GM21381 (cell line): ENCODE results near the gene RBM20.

Experiments used
- ATAC-seq: cut with Tn5 transposase; IDR thresholded peaks from one replicate; pipeline ENCODE4 v1.9.1; 2021; ENCODE audit warnings: mild to moderate bottlenecking, moderate library complexity; ENCODE audit not compliant: unreplicated experiment

The RBM20 gene

GRCh38 chr10:110781139-110781538 is 137.0 kb downstream of the RBM20 start:
- ATAC-seq, result no peak

- ATAC-seq, result no peak
These were observed 138.5 kb downstream of the RBM20 start for GRCh38 chr10:110782616-110783015.

DNA sequence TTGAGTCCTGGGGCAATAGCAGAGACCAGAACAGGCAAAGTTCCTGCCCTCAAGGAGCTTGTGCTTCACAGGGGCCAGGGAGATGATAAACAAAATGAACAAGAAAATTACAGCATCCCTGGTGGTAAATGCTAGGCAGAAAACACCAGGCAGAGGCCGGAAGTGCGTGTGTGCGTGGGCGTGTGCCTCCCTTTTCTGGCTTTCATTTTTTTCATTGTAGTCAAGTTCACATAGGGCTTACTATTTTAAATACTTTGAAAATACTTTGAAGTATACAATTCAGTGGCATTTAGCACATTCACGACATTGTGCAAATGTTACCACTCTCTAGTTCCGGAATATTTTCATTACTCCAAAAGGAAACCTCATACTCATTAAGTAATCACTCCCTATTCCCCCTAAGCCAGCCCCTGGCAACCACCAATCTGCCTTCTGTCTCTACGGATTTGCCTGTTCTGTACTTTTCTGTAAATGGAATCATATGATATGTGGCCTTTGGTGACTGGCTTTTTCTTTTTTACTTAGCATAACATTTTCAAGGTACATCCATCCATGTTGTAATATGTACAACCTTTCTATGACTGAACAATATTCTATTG is 139.5 kb downstream of the RBM20 start:
- no peak for ATAC-seq

DNA sequence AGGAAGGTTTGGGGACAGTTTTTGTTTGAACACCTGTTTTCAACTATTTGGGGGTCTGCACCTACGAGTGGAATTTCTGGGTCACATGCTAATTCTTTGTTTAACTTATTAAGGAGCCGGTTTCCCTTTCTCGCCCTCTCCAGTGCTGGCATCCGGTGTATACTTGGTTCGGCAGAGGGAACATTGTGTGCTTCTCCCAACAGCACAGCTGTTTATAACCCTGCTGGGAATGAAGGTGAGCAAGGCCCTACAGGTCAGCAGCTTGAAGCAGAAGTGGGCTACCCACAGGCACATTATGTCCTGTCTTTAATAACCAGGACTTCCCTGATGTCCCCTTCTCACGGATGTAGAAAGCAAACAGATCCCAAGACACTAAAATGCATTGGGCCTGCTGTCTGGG is 140.1 kb downstream of the RBM20 start:
- no peak for ATAC-seq

- no peak for ATAC-seq
These were observed 142.0 kb downstream of the RBM20 start for GRCh38 chr10:110786172-110786571.

DNA sequence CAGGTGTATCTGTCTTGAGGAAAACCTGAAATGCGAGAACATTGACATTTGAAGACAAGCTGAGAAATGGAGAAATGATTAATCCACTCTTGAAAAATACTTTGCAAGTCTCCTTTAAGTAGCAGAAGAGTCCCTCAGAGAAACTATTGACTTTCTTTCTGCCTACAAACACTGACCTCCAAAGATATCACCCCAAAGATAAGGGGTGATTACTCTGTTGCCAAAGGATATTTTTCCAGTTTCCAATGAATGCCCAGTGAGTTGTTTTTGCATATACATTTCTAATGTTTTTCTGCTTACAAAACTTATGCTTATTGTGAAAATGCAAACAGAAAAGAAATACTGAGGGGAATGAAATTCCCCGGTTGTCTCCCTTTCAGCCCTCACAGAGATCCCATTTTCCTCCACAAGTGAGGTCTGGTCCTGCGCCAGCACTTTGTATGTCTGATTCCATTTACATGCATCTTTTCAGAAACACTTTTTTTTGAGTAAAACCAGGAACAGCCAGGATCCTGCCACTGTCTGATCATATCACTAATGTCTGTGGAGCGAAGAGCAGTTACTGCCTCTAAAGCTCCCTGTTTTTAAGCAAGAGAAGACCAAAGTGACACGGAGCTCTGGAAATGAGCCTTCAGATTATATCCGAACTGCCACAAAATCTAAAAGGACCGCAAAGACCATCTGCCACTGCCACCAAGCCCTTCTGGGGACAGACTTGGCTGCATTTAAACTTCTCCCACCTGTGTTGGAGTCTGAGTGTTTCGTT is 144.7 kb downstream of the RBM20 start:
- ATAC-seq, result no peak

DNA sequence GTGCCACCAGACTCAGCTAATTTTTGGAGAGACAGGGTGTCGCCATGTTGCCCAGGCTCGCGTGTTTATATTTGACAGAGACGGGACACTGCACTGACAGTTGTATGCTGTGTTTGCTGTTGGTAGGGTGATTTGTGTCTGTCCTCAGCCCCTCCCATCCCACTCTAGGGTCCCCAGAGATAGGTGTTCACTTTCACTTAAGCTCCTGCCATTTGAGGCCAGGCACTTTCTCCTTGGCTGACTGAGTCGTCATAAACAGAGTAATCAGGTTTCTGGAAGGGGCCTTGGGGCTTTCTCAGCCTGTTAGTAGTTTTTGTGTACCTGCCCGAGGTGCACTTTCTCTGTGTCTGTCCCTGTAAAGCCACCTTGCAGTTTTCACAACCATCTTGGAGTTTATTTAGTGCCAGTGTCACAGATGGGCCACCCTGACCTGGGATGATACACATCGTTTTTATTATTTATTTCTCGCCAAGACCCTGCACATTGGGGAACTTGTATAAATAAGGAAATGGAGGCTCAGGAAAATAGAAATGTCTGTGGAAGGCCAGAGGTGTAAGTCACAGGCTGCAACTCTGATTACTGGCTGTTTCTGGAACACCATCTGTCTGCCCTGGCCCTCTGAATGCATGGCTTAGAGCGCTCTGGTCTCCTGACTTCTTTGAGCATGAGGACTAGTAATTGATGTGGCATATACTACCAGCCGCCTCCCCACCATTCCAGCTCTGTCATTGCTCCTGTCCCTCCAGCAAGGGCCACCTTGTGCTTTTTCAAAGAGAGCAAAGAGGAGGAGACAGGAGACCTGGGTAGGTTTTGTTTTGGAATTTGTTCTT is 145.7 kb downstream of the RBM20 start:
- no peak for ATAC-seq

DNA sequence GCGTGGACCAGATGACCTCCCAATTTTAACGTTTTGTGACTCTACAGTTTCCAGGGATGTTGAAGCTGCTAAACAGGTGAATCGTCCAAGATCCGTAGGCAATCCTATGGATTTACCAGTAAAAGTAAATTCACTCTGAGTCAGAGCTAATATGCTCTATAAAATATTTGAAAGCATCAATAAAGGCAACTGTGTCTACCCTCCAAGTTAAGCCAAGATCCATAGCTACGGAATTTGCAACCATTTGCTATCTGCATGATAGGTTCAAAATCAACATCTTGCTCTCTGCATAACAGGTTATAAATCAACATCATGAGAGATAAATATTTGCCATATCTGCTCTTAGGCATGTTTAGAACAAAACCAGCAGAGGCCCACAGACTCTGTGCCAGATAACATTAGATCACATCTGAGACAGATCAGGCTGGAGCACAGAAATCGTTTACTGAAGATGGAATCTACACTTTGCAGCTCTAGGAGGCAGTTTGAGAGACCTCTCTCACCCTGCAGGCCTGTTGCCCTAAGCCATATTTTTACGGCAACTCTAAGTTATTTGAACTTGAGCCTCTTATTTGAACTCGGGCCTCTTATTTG is 146.9 kb downstream of the RBM20 start:
- no peak for ATAC-seq

DNA sequence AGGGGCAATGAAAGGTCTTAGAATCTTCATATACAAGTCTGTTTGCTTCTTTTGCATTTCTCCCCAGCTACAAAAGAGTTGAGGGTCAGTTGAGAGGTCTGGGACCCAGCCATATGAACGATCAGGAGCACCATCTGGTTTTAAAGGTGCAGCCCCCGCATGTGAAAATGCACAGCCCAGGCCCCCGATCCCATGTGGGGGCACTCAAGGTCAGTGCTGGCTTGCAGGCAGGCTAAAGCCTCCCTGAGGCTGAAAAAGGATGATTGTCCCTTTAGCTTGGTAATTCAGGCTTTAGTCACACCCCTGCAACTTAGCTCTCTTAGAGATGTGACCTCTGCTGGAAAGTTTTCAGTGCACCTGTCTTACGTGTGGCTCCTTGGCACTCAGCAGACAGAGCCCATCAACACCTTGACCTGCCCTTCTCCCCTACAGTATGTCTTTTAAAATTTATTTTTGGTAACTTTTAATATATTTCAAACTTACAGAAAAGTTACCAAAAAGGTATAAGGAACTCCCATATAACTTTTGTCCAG is 147.5 kb downstream of the RBM20 start:
- ATAC-seq, result no peak

GRCh38 chr10:110792476-110793125 is 148.5 kb downstream of the RBM20 start:
- no peak for ATAC-seq

GRCh38 chr10:110793128-110793812 is 149.1 kb downstream of the RBM20 start:
- ATAC-seq, result no peak

DNA sequence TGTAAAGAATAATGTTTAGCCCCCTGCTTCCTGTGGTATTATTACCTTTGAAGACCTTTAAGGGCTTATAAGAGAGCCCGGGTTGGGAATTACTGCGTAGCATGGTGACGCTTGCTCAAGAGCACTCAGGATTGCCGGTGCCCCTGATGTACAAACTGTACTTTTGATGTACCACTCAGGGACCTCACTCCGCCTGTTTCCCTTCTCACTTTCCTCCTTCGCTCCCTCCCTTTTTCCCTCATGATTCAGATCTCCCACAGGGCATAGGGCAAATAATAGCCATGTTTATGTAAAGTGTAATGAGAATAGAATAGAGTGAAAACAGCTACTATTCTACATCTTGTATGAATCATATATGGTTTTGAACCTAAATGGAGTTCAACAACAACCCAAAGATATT is 149.8 kb downstream of the RBM20 start:
- ATAC-seq, result no peak

- no peak for ATAC-seq
These were observed 150.7 kb downstream of the RBM20 start for GRCh38 chr10:110794808-110795207.

- no peak for ATAC-seq
These were observed 153.3 kb downstream of the RBM20 start for GRCh38 chr10:110797416-110797815.

GRCh38 chr10:110798340-110798739 is 154.2 kb downstream of the RBM20 start:
- ATAC-seq, result no peak

DNA sequence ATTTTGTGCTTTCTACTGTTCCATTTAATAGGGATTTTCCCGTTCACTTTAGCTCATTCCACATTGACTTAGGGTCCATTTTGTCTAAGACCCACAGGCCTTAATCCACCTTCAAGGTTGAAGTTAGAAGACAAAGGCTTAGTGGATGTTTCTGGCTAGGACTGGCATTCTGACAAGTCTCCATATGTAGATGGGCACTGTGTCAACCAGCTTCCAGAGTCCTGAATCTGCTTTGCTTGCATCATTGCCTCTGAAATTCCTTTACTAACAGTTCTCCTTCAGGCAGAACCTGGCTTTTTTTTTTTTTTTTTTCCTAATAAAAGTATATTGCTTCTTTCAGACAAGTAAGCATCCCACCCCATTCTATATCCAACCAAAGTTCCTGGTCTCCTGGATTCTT is 158.0 kb downstream of the RBM20 start:
- no peak for ATAC-seq

DNA sequence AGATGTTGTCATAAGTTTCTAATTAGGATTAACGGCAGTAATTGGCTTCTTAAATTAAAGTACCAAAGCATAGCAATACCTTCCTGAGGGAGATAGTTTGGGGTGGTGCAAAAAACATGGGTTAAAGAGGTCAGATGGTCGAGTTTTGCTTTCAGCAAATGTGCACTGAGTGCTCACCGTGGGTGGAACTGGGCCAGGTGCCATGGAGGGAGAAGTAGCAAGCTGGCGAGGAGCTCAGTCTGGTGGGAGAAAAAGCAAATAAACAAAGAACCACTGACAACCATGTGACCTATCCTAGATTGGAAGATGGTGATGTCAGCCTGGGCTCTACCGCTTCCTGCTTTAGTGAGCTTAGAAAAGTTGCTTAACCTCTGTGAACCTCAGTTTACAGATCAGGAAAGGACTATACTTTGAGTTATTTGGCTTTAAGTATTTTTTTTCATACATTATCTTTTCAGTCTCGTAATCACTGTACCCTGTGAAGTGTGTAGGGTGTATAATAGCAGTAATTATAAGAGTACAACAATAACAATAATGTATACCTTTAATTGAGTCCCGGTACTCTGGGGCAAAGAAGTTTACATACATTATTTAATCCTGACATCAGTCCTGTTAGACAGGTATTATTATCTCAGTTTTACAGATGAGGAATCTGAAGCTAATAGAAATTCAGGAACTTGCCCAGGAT is 158.6 kb downstream of the RBM20 start:
- peak; percentile 61 for ATAC-seq

DNA sequence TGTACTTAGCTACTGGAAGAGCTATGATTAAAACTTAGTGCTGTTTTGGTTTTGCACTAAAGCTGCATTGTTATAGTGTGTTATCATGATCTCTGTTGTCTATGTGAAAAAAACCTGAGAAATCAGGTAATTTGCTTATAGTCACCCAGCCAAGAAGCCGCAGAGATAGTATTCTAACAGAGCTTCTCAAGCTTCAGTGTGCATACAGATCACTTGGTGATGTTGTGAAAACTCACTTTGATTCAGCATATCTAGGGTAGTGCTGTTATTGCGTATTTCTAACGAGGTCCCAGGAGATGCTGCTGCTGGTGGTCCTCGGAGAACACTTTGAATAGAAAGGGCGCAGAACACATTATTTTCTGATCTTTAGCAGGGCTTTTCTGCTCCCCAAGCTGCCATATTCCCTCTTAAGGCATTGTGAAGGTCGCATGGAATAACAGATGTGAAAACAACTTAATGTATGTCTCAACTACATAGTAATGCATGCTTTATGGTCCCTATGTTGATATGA is 159.2 kb downstream of the RBM20 start:
- ATAC-seq, result peak; percentile 56

DNA sequence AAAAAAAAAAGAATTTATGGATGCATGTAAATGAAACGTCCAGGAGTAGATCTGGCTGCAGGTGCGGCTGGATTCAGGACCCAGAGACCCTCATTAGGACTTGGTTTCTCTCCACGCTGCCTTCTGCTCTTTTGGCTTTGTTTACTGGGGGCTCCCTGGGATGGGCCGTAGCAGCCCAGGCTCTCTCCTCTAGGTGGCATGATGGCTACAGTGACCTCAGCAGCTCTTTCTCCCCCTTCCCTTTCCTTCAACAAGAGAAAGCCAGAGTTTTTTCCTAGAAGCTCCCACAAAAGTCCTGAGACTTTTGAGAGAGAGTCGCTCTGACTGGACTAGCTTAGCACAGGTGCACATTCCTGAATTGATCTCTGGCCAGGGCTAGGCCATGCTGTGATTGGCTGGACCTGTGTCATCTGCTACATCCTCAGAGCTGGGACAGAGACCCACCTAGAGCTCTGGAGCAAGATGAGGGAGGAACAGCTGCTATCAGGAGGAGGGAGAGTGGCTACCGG is 159.7 kb downstream of the RBM20 start:
- peak; percentile 53 for ATAC-seq
